Measurements from ENCODE around the gene MROH8. TPM values are rescaled to one million over a fixed set of nuclear protein-coding genes. Genes with fewer than 3 reads are reported as not detected.

The MROH8 gene
- polyA plus RNA-seq, 1 donor (not counting 4 experiments of a cell fraction or from before 2014, with no cell fraction given), result 0.39 TPM

- TF ChIP-seq CTCF (optimal IDR thresholded peaks at IDR 0.05 in 1 of 3, IDR thresholded peaks at IDR 0.05 in 1 of 3, conservative IDR thresholded peaks at IDR 0.05 in 1 of 3; ENCODE audit: extremely low read depth in 1 of 3, insufficient read depth in 2 of 3, low read length in 3 of 3) (no peak), EZH2 (IDR thresholded peaks at IDR 0.05; ENCODE audit: low read length) (no peak)
- Histone ChIP-seq H3K9ac (ENCODE audit: control insufficient read depth, extremely low read depth, insufficient read depth, low read length) (no peak overlapping the region), H3K9me1 (ENCODE audit: control insufficient read depth, extremely low read depth, insufficient read depth, low read length) (no peaks in the 10 kb centered on the region), H3K79me2 (ENCODE audit: control insufficient read depth, insufficient read depth, low read length) (no peaks in the 10 kb centered on the region), H3K4me2 (ENCODE audit: control insufficient read depth, extremely low read depth, insufficient read depth, low read depth, low read length) (no peak overlapping the region), H3K9me3 (ENCODE audit: control insufficient read depth, low read depth, low read length) (no peaks in the 10 kb centered on the region), H3K27me3 (ENCODE audit: control insufficient read depth, extremely low read depth, insufficient read depth, low read length) (no peaks in the 10 kb centered on the region), H4K20me1 (ENCODE audit: control insufficient read depth, extremely low read depth, insufficient read depth, low read length) (no peaks in the 10 kb centered on the region), H3K36me3 (ENCODE audit: control insufficient read depth in 2 of 2, extremely low read depth in 1 of 2, insufficient read depth in 2 of 2, low read length in 2 of 2) (no peaks in the 10 kb centered on the region), H2AFZ (ENCODE audit: control insufficient read depth, low read length) (no peak overlapping the region), H3K4me3 (ENCODE audit: control insufficient read depth in 2 of 3, extremely low read depth in 1 of 3, insufficient read depth in 2 of 3, low read depth in 1 of 3, low read length in 3 of 3) (no peak overlapping the region), H3K4me1 (ENCODE audit: control insufficient read depth, extremely low read depth, insufficient read depth, low read length) (no peaks in the 10 kb centered on the region), H3K27ac (ENCODE audit: control insufficient read depth, insufficient read depth, low read length) (no peak overlapping the region)
- dilution Hi-C loops (cut with MboI; ENCODE audit: extremely low pct_ligation_motif_present, low sequenced_read_pairs), result no loop called here
- FAIRE-seq, result no peak
- DNase-seq (ENCODE audit: low read depth, low spot score), result no peak
Measured at GRCh38 chr20:37147250-37147649, 32.1 kb downstream of the MROH8 start.

- Histone ChIP-seq H3K9me3 (ENCODE audit: control insufficient read depth, low read depth, low read length) (no peaks in the 10 kb centered on the region), H3K27me3 (ENCODE audit: control insufficient read depth, extremely low read depth, insufficient read depth, low read length) (peaks cover 4% of the 10 kb centered on the region), H3K4me1 (ENCODE audit: control insufficient read depth, extremely low read depth, insufficient read depth, low read length) (no peaks in the 10 kb centered on the region), H3K9me1 (ENCODE audit: control insufficient read depth, extremely low read depth, insufficient read depth, low read length) (no peaks in the 10 kb centered on the region), H2AFZ (ENCODE audit: control insufficient read depth, low read length) (no peak overlapping the region), H3K36me3 (ENCODE audit: control insufficient read depth in 2 of 2, extremely low read depth in 1 of 2, insufficient read depth in 2 of 2, low read length in 2 of 2) (no peaks in the 10 kb centered on the region), H3K4me2 (ENCODE audit: control insufficient read depth, extremely low read depth, insufficient read depth, low read depth, low read length) (no peak overlapping the region), H3K9ac (ENCODE audit: control insufficient read depth, extremely low read depth, insufficient read depth, low read length) (no peak overlapping the region), H3K79me2 (ENCODE audit: control insufficient read depth, insufficient read depth, low read length) (no peaks in the 10 kb centered on the region), H3K27ac (ENCODE audit: control insufficient read depth, insufficient read depth, low read length) (no peak overlapping the region), H3K4me3 (ENCODE audit: control insufficient read depth in 2 of 3, extremely low read depth in 1 of 3, insufficient read depth in 2 of 3, low read depth in 1 of 3, low read length in 3 of 3) (no peak overlapping the region), H4K20me1 (ENCODE audit: control insufficient read depth, extremely low read depth, insufficient read depth, low read length) (no peaks in the 10 kb centered on the region)
- DNase-seq (ENCODE audit: low read depth, low spot score) (no peak), FAIRE-seq (no peak)
- dilution Hi-C loops (cut with MboI; ENCODE audit: extremely low pct_ligation_motif_present, low sequenced_read_pairs), result no loop called here
- no peak for TF ChIP-seq EZH2 (IDR thresholded peaks at IDR 0.05; ENCODE audit: low read length)
- TF ChIP-seq CTCF (optimal IDR thresholded peaks at IDR 0.05 in 1 of 3, IDR thresholded peaks at IDR 0.05 in 1 of 3, conservative IDR thresholded peaks at IDR 0.05 in 1 of 3; ENCODE audit: extremely low read depth in 1 of 3, insufficient read depth in 2 of 3, low read length in 3 of 3), result no peak
Measured at GRCh38 chr20:37144856-37145404, 34.4 kb downstream of the MROH8 start.

Measured in keratinocyte (primary cell).